ENCODE measurements around the gene SLC46A1.

Gene SLC46A1

GRCh38 chr17:28357061-28357900 lies 48.7 kb downstream of the SLC46A1 start, which contains the start of gene POLDIP2:
Gene POLDIP2 (minus strand): TSS chr17:28357527. CDS start chr17:28357448, 79 bp downstream.
- peak; percentile 93 to 95 for DNase-seq (ENCODE audit: low read depth in 2 of 2)

GRCh38 chr17:28350271-28350670 lies 55.7 kb downstream of the SLC46A1 start:
- DNase-seq (ENCODE audit: low read depth in 2 of 2): no peak

GRCh38 chr17:28348979-28349378 lies 57.0 kb downstream of the SLC46A1 start:
- no peak for DNase-seq (ENCODE audit: low read depth in 2 of 2)

- DNase-seq (ENCODE audit: low read depth in 2 of 2): no peak
These were observed 58.6 kb downstream of the SLC46A1 start for GRCh38 chr17:28347261-28347891.

- DNase-seq (ENCODE audit: low read depth in 2 of 2): no peak
These were observed 59.2 kb downstream of the SLC46A1 start for GRCh38 chr17:28346746-28347246.

- no peak for DNase-seq (ENCODE audit: low read depth in 2 of 2)
These were observed 59.8 kb downstream of the SLC46A1 start for GRCh38 chr17:28346199-28346580.

GRCh38 chr17:28345419-28346198 lies 60.4 kb downstream of the SLC46A1 start:
- no peak for DNase-seq (ENCODE audit: low read depth in 2 of 2)

Data from stimulated activated CD8-positive, alpha-beta memory T cell treated with anti-CD3 and anti-CD28 coated beads, Interleukin-2, amount 100 ng/mL, for 48 hours (primary cell).